GM12801 (cell line): ENCODE measurements around the gene RIMBP2.

ENCODE experiments used
- CTCF ChIP-seq: IDR thresholded peaks from one replicate; pipeline ENCODE4 v1.5.1; 2011; ENCODE audit warnings: control low read depth; ENCODE audit not compliant: insufficient read length; ENCODE audit errors: extremely low read depth

Gene RIMBP2

GRCh38 chr12:130525384-130526172, 190.5 kb downstream of the RIMBP2 start:
- TF ChIP-seq CTCF = no peak

- TF ChIP-seq CTCF = no peak
These were observed 191.3 kb downstream of the RIMBP2 start for GRCh38 chr12:130524759-130525158.

GRCh38 chr12:130523863-130524614, 192.1 kb downstream of the RIMBP2 start:
- TF ChIP-seq CTCF = no peak

GRCh38 chr12:130523208-130523607, 192.9 kb downstream of the RIMBP2 start:
- TF ChIP-seq CTCF = no peak

- no peak for TF ChIP-seq CTCF
These were observed 193.8 kb downstream of the RIMBP2 start for GRCh38 chr12:130522244-130522834.

- TF ChIP-seq CTCF = no peak
These were observed 194.5 kb downstream of the RIMBP2 start for GRCh38 chr12:130521375-130522124.

- TF ChIP-seq CTCF = no peak
These were observed 195.3 kb downstream of the RIMBP2 start for GRCh38 chr12:130520784-130521183.
